DND-41 (cell line): ENCODE data around the gene KCMF1.

Experiments
- EZH2 ChIP-seq: IDR thresholded peaks from 3 replicates; pipeline ENCODE4 v1.6.1; 2012; ENCODE audit warnings: borderline replicate concordance, low read depth, mild to moderate bottlenecking, moderate library complexity, low read length, inconsistent platforms; ENCODE audit not compliant: severe bottlenecking
- TF ChIP-seq, protein P1 (sequence below): IDR thresholded peaks from 2 replicates; pipeline ENCODE4 v1.5.1; 2012; ENCODE audit warnings: borderline replicate concordance, low read length, moderate library complexity, mild to moderate bottlenecking; ENCODE audit not compliant: poor library complexity, severe bottlenecking; ENCODE audit errors: extremely low read depth

DNA sequence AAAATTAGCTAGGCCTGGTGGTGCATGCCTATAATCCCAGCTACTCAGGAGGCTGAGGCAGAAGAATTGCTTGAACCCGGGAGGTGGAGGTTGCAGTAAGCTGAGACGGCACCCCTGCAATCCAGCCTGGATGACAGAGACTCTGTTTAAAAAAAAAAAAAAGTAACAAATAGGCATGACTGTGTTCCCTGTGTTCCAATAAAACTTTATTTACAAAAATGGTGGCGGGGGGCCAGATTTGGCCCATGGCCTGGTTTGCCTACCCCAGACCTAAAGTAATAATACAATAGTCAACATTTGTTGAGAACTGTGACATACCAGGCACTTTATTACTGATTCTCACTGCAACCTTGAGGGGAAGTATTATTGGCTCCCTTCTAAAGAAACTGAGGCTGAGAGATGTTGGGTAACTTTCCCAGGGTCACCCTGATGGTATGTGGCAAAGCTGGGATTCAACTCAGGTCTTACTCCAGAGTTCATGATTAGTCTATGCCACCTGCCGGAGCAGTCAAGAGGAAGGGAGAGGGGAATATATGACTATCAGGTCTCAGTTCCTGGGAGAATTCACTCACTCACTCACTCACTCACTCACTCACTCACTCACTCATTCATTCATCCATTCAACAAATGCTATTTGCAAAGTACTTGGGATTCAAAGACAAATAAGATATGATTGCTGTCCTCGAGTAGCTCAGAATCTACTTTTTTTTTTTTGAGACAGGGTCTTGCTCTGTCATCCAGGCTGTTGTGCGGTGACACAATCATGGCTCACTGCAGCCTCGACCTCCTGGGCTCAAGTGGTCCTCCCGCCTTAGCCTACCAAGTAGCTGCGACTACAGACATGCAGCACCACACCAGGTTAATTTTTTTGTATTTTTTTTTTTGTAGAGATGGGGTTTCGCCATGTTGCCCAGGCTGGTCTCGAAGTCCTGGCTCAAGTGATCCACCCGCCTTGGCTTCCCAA lies 14.3 kb upstream of the KCMF1 start:
- TF ChIP-seq, protein P1, sequence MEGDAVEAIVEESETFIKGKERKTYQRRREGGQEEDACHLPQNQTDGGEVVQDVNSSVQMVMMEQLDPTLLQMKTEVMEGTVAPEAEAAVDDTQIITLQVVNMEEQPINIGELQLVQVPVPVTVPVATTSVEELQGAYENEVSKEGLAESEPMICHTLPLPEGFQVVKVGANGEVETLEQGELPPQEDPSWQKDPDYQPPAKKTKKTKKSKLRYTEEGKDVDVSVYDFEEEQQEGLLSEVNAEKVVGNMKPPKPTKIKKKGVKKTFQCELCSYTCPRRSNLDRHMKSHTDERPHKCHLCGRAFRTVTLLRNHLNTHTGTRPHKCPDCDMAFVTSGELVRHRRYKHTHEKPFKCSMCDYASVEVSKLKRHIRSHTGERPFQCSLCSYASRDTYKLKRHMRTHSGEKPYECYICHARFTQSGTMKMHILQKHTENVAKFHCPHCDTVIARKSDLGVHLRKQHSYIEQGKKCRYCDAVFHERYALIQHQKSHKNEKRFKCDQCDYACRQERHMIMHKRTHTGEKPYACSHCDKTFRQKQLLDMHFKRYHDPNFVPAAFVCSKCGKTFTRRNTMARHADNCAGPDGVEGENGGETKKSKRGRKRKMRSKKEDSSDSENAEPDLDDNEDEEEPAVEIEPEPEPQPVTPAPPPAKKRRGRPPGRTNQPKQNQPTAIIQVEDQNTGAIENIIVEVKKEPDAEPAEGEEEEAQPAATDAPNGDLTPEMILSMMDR = no peak
- no peak for TF ChIP-seq EZH2
